ENCODE measurements around the gene ZNF319.

Gene ZNF319

DNA sequence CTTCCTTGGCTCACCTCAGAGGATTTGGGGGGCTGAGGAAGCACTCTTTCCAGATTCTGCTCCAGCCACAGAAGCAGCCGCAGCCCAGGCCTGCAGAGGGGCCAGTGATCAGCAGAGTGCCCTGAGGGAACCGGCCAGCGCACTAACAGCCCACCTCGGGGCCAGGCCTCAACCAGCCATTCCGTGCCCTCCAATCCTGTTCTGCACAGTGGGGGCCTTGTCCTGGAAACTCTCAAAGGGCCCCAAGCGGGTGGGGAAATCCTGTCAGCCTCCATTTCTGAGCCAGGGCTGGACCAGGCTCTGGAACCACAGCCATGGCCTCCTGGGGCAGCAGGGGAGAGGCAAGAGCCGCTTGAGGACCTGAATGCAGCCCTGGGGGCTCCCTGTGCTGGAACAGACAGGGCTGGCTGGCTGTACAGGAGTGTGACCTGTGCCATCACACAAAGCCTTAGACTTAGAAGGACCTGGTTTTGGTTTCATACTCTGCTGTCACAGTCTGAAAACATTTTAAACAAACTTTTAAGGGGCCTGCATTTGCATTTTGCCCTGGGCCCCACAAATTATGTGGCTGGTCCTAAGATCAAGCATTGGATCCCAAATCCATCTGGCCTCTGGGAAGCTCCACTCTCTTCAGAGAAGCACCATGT lies 39.5 kb downstream of the ZNF319 start:
- FAIRE-seq (no peak), DNase-seq (ENCODE audit: insufficient read length, low spot score) (no peak)
- TF ChIP-seq POLR2AphosphoS5 (IDR thresholded peaks at IDR 0.05; ENCODE audit: low read depth, low read length) (no peak), SPI1 (IDR thresholded peaks at IDR 0.05; ENCODE audit: low read depth, low read length) (no peak), PAX5 (IDR thresholded peaks at IDR 0.05; ENCODE audit: insufficient read depth, low read length, severe bottlenecking) (no peak), POU2F2 (IDR thresholded peaks at IDR 0.05; ENCODE audit: low read depth, low read length) (no peak), TAF1 (IDR thresholded peaks at IDR 0.05; ENCODE audit: low read depth, low read length) (no peak), POLR2A (IDR thresholded peaks at IDR 0.05; ENCODE audit: low read depth, low read length) (no peak)

DNA sequence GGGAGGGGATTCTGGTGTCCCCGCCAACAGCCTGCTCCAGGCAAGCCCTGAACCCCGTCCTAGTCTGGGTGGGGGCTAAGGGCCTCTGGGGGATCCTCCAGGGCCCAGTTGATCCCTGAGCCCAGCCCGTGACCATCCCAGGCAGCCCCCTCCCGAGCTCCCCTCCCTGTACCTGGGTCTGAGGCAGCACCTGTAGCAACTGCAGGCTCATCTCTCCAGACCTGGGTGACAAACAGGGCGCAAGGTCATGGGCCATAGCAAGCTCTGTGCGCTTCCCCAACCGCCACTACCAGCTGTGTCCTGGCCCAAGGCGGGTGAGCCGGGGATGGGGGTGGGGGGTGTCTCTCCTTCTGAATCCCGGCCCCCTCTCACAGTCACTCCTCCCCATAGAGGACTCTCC lies 40.2 kb downstream of the ZNF319 start:
- no peak for TF ChIP-seq POLR2A (IDR thresholded peaks at IDR 0.05; ENCODE audit: low read depth, low read length)
- no peak for TF ChIP-seq PAX5 (IDR thresholded peaks at IDR 0.05; ENCODE audit: insufficient read depth, low read length, severe bottlenecking)
- no peak for TF ChIP-seq POLR2AphosphoS5 (IDR thresholded peaks at IDR 0.05; ENCODE audit: low read depth, low read length)
- no peak for TF ChIP-seq SPI1 (IDR thresholded peaks at IDR 0.05; ENCODE audit: low read depth, low read length)
- TF ChIP-seq TAF1 (IDR thresholded peaks at IDR 0.05; ENCODE audit: low read depth, low read length), result no peak
- no peak for TF ChIP-seq POU2F2 (IDR thresholded peaks at IDR 0.05; ENCODE audit: low read depth, low read length)
- FAIRE-seq, result no peak

DNA sequence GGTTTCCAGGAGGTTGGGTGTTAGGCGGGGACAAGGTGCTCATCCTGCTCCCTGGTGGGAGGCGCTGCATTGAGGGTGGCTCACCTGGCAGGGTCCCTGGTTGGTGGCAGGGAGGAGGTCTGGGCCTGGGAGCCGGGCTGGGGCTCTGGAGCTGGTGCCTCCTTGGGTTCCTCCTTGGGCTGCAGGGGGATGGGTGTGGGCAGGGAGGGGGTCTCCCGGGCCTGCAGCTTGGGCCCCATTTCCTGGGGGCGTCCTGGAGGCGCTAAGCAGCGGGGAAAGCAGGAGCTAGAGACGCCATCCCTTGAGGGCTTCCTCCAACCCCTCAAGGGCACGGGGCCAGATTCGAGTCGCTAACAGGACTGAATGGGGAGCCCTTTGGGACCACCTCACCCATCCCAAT lies 40.7 kb downstream of the ZNF319 start:
- TF ChIP-seq POLR2AphosphoS5 (IDR thresholded peaks at IDR 0.05; ENCODE audit: low read depth, low read length) (no peak), PAX5 (IDR thresholded peaks at IDR 0.05; ENCODE audit: insufficient read depth, low read length, severe bottlenecking) (no peak), TAF1 (IDR thresholded peaks at IDR 0.05; ENCODE audit: low read depth, low read length) (no peak), POU2F2 (IDR thresholded peaks at IDR 0.05; ENCODE audit: low read depth, low read length) (no peak), SPI1 (IDR thresholded peaks at IDR 0.05; ENCODE audit: low read depth, low read length) (no peak), POLR2A (IDR thresholded peaks at IDR 0.05; ENCODE audit: low read depth, low read length) (no peak)
- FAIRE-seq (no peak), DNase-seq (ENCODE audit: insufficient read length, low spot score) (no peak)

More for the DNA sequence above, 40.2 kb downstream of the ZNF319 start:
- no peak for DNase-seq (ENCODE audit: insufficient read length, low spot score)

DNA sequence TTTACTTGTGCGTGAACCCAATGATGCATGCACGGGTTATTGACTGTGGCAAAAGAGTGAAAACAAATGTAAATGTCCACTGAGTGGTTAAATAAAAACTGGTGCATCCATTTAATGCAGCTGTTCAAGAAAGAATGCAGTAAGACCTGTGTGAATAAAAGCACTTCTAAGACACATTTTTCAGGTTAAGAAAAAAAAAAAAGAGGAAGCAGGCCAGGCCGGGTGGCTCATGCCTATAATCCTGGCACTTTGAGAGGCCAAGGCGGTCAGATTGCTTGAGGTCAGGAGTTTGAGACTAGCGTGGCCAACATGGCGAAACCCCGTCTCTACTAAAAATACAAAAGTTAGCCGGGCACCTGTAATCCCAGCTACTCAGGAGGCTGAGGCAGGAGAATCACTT lies 41.4 kb downstream of the ZNF319 start:
- DNase-seq (ENCODE audit: insufficient read length, low spot score) (no peak), FAIRE-seq (no peak)
- TF ChIP-seq POLR2A (IDR thresholded peaks at IDR 0.05; ENCODE audit: low read depth, low read length) (no peak), PAX5 (IDR thresholded peaks at IDR 0.05; ENCODE audit: insufficient read depth, low read length, severe bottlenecking) (no peak), POLR2AphosphoS5 (IDR thresholded peaks at IDR 0.05; ENCODE audit: low read depth, low read length) (no peak), TAF1 (IDR thresholded peaks at IDR 0.05; ENCODE audit: low read depth, low read length) (no peak), SPI1 (IDR thresholded peaks at IDR 0.05; ENCODE audit: low read depth, low read length) (no peak), POU2F2 (IDR thresholded peaks at IDR 0.05; ENCODE audit: low read depth, low read length) (no peak)

DNA sequence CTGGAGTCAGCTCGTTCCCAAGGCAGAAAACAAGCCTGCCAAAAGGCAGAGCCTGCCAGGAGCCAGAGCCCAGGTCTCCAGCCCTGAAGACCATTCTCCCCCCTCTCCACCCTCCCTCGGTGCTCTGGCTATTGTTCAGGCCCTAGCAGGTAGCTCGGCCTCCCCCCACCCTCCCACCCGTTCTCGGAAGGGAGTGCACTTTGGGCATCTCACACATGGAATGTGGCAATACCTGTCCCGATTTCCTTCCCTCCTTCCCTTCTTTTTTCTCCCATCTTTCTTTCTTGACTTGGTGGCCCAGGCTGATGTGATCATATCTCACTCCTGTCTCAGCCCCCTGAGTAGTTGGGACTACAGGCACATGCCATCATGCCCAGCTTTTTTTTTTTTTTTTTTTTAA lies 41.9 kb downstream of the ZNF319 start:
- no peak for FAIRE-seq
- no peak for DNase-seq (ENCODE audit: insufficient read length, low spot score)
- no peak for TF ChIP-seq POLR2A (IDR thresholded peaks at IDR 0.05; ENCODE audit: low read depth, low read length)
- no peak for TF ChIP-seq TAF1 (IDR thresholded peaks at IDR 0.05; ENCODE audit: low read depth, low read length)

DNA sequence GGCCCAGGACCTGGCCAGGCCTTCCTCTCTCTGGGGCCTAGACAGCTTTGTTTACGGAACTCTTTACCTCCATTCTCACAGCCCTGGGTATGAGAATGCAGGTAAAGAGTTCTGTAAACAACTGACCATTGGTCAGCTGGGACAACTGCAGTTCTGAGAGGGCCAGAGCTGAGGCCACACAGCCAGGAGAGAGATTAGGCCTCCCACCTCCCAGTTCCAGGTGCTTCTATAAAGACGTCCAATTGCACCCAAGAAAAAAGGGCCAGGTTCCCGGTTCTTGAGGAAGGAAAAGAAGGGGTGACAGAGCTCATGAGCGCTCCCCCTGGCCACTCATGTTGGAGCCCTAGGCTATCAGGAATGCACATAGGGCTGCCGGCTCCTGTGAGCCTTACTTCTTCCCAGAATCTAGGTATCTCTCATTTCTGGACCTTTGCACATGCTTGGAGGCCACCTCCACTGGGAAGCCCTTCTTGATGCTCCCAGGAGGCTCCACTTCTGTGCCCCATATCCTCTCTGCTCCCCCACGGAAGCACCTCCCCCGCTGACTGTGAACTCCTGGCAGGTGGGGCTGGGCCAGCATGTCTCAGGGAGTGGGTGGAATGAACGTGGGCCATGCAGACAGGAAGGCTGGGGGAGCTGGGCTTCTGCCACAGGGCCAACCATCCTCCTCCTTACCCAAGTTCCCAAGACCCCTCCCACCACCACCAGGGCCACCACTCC lies 42.6 kb downstream of the ZNF319 start:
- DNase-seq (ENCODE audit: insufficient read length, low spot score), result no peak
- TF ChIP-seq TAF1 (IDR thresholded peaks at IDR 0.05; ENCODE audit: low read depth, low read length), result no peak
- TF ChIP-seq SPI1 (IDR thresholded peaks at IDR 0.05; ENCODE audit: low read depth, low read length), result no peak
- TF ChIP-seq POLR2A (IDR thresholded peaks at IDR 0.05; ENCODE audit: low read depth, low read length), result no peak
- no peak for TF ChIP-seq POLR2AphosphoS5 (IDR thresholded peaks at IDR 0.05; ENCODE audit: low read depth, low read length)
- no peak for TF ChIP-seq PAX5 (IDR thresholded peaks at IDR 0.05; ENCODE audit: insufficient read depth, low read length, severe bottlenecking)
- TF ChIP-seq POU2F2 (IDR thresholded peaks at IDR 0.05; ENCODE audit: low read depth, low read length), result no peak
- no peak for FAIRE-seq

DNA sequence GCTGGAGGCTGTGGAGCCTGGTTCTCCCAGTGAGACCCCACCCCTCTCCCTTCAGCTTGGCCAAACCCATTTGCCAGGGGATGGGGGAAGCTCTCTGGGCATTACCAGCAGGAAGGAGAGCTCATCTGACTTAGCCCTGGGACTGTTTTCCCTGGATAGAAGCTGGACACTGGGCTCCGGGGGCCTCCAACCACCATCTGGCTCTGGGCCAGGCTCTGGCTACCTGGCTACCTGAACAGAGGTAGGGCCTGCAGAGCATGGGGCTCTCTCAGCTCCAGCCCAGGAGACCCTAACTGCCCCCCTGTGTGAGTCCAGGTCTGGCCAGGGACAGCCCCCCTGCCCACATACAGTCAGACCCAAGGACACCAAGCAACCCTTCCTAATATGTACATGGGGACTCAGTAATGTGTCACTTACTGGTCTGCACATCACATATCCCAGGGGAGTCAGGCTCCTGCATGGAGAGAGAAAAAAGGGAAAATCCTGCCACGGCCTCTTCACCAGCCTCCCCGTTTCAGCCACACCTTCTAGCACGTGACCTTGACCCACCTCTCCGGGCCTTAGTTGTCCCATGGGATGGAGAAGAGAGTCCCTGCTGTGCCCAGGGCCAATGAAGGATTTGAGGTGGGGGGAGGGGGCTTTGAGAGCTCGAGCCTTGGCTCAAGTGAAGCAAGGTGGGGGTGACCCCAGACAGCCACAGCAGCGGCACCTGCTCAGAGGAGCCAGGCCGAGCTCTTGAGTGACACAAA lies 43.4 kb downstream of the ZNF319 start:
- no peak for FAIRE-seq
- DNase-seq (ENCODE audit: insufficient read length, low spot score), result no peak
- TF ChIP-seq TAF1 (IDR thresholded peaks at IDR 0.05; ENCODE audit: low read depth, low read length) (no peak), POLR2AphosphoS5 (IDR thresholded peaks at IDR 0.05; ENCODE audit: low read depth, low read length) (no peak), PAX5 (IDR thresholded peaks at IDR 0.05; ENCODE audit: insufficient read depth, low read length, severe bottlenecking) (no peak), POLR2A (IDR thresholded peaks at IDR 0.05; ENCODE audit: low read depth, low read length) (no peak), POU2F2 (IDR thresholded peaks at IDR 0.05; ENCODE audit: low read depth, low read length) (no peak), SPI1 (IDR thresholded peaks at IDR 0.05; ENCODE audit: low read depth, low read length) (no peak)

DNA sequence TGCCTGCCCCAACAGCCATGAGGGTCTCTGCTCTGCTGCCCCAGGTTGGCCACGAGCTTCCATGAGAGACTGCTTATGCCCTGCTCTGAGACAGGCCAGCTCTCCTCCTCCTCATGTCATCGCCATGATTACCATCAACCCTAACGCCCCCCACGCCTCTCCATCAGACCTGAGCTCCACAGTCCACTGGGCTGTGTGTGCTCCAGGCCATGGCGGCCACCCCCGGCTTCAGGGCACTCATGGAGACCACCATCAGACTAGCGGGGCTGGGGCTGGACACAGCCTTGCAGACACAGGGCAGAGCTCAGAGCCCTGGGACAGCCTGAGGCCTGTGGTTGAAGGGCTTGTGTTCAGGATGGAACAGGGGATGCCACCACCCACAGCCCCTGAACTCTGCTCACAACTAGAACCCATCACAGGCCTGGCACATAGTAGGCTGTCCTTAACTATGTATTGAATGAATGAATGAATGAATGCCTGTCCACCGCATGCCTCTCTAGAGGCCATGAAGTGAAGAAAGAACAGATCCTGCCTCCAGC lies 44.1 kb downstream of the ZNF319 start:
- no peak for TF ChIP-seq PAX5 (IDR thresholded peaks at IDR 0.05; ENCODE audit: insufficient read depth, low read length, severe bottlenecking)
- no peak for TF ChIP-seq POLR2AphosphoS5 (IDR thresholded peaks at IDR 0.05; ENCODE audit: low read depth, low read length)
- no peak for FAIRE-seq
- no peak for DNase-seq (ENCODE audit: insufficient read length, low spot score)

DNA sequence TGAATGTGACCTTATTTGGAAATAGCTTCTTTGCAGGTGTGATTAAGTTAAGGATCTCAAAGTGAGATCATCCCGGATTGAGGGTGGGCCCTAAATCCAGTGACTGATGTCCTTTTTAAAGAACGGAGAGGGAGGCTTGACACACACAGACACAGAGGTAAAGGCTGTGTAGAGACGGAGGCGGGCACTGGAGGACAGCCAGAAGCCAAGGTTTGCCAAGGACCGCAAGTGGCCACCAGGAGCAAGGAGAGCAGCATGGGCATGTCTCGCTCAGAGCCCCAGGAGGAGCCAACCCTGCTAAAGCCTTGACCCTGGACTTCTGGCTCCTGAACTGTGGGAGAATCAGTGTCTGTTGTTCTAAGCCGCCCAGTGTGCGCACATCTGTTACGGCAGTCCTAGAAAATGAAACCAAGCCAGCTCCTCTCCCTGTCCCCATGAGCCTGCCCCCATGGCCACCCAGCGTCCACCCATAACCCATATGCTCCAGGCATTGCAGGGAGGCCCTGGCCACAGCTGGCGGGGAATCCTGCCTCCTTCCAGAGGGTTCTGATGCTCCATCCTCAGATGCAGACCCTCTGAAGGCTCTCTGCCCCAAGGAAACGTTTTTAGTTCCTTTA lies 44.8 kb downstream of the ZNF319 start:
- TF ChIP-seq PAX5 (IDR thresholded peaks at IDR 0.05; ENCODE audit: insufficient read depth, low read length, severe bottlenecking), result no peak
- no peak for TF ChIP-seq POLR2A (IDR thresholded peaks at IDR 0.05; ENCODE audit: low read depth, low read length)
- TF ChIP-seq TAF1 (IDR thresholded peaks at IDR 0.05; ENCODE audit: low read depth, low read length), result no peak
- TF ChIP-seq SPI1 (IDR thresholded peaks at IDR 0.05; ENCODE audit: low read depth, low read length), result no peak
- TF ChIP-seq POU2F2 (IDR thresholded peaks at IDR 0.05; ENCODE audit: low read depth, low read length), result no peak
- no peak for TF ChIP-seq POLR2AphosphoS5 (IDR thresholded peaks at IDR 0.05; ENCODE audit: low read depth, low read length)
- FAIRE-seq (no peak), DNase-seq (ENCODE audit: insufficient read length, low spot score) (no peak)
